GM19324 (cell line): ENCODE results near the gene LDAH.

ENCODE experiments used
- ATAC-seq: cut with Tn5 transposase; IDR thresholded peaks from one replicate; pipeline ENCODE4 v1.9.1; 2021; ENCODE audit warnings: mild to moderate bottlenecking, moderate library complexity; ENCODE audit not compliant: unreplicated experiment, low FRiP score

LDAH gene

DNA sequence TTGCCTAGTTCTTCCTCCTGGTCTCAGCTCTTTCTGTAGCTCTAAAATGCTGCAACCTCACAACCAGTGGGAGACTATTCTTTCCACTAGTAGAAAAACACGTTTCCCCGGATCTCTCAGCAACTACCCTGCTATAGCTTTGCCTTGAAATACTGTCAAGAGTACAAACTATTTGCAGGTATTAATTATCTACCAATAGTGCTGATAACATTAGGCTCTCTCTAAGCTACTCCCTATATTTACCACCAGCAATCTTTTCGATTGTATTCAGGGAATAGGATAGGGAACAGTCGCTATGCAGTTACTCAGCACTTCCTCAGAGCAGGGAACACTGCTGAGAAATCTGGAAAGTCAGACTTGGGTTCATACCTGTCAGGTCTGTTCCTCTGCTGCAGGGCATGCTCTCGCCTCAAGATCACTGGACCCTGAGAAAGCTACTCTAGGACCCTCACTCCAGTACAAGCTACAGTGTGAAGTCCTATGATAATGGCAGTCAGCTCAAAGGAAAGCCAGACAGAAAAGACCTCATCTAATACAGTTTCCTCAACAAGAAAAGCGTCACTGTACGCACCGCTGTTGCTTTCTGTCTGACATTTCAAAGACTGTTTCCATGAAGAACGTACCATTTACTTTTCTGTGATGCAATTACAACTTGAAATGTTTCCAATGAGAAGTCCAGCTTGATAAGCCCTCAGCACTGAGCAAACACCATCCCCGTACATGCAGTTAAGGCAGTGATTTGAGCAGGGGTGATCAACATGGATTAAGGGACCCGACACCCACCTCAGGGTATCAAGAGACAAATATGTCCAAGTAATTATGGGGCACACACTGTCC is 133.3 kb downstream of the LDAH start:
- ATAC-seq = no peak

DNA sequence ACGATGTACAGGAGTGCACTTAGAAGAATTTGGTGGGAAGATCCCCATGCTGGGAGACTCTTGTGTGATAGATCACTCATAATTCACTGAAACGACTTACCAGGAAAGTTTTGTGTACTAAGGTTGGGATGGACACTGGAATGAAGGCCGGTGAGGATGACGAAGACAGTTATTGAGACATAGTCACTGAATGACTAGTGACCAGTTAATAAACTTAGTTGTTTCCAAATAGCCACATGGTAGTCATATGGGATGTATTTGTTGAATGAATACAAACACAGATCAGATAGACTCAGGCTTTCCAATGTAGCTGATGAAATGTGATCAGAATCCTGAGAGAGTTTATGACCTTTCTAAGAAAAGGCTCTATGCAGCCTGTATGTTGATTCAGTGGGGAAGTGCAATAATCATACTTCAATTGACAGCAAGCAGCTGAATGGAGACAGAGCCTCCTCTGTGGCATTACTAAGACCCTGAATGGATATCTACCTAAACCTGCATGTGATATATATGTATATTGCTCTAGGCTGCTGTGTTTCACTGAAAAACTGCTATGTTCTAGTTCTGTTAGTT is 135.6 kb downstream of the LDAH start:
- no peak for ATAC-seq

DNA sequence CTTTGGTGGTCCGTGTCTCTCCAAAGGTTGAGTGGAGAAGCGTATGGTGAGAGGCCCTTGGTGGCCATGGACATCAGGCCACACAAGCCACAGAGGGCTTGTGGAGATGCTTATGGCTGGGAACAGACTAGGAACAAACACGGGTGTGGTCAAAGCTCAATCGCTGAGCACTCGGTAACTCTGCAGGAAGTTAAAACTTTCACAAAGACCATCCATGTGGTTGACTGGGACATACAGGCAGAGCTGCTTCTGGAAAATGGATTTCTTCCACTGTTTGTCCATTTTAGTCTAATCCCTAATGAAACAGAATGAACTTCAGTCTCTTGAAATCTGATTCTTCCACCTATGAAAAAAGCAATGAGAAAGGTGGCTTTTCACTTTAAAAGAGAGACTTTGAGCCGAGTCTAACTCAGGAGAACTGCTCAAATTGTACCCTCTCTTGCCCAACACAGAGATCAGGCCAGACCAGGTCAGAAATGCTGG is 138.3 kb downstream of the LDAH start:
- ATAC-seq = no peak

DNA sequence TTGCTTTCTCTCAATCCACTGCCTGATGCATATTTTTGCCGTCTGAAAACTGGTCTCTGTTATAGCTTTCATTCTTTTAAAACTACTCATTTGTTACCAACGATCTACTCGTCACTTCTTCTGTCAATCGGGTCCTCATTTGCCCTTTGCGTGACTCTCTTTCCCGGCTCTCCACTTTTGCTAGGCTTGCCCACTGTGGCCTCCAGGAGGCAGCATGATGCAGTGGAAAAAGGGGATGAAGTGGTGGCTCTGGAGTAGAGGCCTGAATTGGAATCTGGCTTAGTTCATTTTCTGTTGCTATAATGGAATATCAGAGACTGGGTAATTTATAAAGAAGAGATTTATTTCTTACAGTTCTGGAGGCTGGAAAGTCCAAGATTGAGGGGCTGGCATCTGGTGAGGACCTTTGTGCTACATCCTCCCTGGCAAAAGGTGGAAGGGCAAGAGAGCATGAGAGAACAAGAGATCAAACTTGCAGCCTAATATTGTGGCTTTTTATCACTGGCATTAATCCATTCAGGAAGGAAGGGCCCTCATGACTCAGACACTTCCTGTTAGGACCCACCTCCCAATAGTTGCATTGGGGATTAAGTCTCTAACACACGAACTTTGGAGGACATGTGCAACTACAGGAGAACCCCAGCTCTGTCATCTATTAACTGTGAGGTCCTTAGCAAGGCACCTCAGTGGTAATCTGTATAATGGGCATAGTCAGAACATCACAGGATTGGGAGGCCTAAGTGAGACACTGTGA is 140.6 kb downstream of the LDAH start:
- ATAC-seq = no peak

DNA sequence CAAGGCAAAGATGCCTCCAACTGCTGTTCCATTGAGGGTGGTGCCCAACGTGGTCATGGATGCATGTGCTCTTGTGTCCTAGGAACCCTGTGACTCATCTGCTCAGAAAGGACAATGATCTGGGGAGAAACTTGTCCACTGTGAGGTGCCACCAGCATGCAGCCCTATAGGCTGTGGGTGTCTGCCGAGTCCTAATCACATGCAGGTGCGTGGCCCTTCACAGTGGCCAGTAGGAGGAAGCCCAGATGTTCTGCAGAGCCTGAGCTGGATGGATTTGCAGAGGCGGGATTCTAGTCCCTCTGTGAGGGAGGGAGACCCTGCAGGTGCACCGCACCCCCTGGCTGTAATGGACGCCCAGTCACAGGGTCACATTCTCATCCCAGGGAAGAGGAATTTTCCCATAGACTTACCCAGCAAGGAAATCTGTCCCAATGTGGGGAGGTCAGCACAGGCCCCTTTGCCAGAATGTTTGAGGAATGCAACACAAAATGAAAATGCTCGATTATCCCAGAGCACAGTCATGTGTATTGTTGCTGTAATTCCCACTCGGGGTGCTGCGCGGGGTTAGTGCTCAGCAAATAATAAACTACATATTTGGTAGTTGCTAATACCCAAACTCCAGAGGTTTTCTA is 142.0 kb downstream of the LDAH start:
- no peak for ATAC-seq

DNA sequence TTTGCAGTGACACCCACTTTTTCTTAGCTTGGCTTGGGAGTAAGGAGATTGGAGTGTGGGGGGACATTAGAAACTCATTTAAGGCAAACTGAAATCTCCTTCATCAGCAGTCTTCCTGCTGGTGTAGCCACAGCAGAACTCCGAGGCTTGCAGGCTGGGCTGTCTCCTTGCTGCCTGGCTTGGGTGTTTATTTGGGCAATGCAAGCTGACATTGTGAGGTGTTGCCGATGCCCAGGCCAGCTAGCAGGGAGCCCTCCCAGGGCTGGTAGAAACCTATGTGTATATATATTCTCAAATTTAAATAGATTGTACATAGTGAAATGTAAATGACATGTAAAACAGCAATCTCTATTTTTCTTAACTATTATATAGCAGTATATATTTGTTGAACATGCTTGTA is 144.1 kb downstream of the LDAH start:
- ATAC-seq = no peak

DNA sequence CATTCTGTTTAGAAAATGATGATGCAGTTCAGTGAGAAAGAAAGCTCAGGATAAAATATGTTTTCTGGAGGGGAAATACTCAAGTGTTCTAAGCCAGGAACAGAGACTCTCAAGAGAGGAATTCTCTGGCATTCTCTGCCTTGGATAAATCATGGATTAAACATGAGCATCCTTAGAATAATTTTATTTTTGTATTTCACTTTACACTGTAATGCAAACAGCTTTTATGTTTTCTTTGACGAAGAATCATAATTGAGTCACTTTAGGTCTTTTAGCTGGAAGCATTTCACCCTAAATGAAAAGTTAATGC is 144.9 kb downstream of the LDAH start:
- ATAC-seq = no peak

DNA sequence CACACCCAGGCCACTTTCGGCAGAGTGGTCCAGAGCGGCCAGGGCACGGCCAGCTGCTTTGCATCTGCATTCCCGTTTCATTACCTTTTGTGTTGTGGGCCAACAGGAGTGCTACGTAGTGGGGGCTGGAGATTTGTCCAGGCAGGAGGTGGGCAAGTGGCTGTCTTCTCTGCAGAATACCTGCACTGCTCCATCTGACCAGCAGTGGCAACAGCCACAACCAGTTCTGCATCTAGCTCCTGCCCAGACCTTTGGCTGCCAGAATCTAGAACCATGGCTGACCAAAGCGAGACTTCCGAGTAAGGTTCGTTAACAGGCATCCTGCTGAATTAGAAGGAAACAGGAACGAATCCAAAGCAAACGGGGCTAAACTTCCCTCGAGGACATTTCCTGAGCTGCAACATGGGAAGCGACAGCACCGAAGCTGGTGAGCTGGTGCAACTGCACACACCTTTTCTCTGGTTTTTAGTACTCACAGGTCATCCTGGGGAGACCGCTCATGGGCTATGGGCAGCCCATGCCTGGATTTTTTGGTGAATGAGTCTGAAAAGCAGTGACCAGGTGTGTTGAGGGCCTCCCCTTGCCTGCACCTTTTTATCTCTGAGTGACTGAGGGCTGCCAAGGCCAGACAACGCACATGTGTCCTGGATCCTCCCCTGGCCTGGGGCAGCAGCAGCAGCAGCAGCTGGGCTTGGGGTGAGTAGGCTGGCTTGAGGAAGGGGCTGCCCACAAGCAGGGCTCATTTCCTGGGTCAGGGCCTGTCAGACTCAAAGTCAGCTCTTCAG is 145.4 kb downstream of the LDAH start:
- ATAC-seq = peak; percentile 33

DNA sequence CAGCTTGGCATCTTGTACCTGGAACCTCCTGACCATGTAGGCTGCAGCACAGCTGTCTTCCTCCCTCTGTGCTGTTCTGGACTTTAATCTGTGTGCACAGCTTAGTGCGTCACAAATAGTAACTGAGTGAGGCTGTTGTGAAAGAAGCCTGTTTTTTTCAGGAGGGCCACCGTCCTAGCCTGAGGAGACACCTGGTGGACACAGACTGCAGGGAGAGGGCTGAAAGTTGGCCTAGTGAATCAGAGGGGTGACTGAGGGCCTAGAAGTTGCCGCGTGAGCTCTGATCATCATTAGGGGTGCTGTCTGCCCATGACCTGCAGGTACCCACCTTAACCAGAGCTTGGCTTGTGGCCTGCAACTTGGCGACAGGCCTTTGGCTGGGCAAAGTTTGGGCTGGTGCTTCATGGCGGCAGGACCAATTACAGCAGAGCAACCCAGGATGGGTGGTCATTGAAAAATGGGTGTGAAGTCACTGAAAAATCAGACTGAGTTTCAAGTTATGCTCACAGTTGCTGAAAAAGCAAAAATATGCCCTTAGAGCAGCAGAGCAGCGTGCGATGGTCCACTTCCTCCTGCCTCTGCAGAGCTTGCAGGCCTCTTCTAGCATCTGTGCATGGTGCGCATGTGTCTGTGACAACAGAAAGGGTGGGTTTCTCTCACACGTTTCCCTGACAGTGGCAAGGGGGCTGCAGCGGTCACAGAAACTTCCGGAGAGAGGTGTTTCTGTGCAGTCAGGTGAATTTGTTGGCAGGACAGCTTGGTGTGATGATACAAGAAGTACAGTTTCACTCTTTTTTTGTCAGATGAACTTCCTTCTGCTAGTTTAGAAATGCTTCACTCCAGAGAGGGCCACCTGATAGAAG is 146.3 kb downstream of the LDAH start:
- peak; percentile 40 for ATAC-seq

DNA sequence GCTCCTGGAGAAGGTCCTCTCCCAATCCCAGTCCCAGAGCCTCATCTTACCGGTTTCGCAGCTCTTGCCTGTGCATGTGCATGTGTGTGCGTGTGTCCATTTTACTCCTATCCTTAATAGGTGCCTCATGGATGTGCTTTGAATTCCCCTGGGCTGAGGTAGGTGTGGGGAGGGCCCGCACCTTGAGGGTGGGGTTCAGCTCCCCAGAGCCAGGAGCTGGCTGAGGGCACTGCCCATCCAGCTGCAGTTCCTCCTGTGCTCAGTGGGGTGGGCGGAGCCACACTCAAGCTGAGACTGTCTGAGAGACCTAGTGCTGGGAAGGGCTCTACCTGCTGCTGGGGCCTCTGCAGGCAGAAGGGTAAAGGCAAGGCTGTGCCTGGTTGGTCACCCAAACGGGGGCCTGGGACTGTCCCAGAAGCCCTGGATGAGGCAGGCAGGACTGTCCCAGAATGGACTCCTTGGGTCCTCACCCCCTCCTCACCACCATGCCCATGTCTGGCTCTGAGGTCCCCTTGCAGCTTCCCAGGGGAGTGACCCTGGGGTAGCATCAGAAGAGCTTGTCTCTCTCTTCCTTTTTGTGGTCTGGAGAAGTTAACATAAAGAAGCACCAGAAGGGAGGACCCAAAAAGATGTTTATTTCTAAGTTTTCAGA is 147.1 kb downstream of the LDAH start:
- peak; percentile 76 for ATAC-seq

DNA sequence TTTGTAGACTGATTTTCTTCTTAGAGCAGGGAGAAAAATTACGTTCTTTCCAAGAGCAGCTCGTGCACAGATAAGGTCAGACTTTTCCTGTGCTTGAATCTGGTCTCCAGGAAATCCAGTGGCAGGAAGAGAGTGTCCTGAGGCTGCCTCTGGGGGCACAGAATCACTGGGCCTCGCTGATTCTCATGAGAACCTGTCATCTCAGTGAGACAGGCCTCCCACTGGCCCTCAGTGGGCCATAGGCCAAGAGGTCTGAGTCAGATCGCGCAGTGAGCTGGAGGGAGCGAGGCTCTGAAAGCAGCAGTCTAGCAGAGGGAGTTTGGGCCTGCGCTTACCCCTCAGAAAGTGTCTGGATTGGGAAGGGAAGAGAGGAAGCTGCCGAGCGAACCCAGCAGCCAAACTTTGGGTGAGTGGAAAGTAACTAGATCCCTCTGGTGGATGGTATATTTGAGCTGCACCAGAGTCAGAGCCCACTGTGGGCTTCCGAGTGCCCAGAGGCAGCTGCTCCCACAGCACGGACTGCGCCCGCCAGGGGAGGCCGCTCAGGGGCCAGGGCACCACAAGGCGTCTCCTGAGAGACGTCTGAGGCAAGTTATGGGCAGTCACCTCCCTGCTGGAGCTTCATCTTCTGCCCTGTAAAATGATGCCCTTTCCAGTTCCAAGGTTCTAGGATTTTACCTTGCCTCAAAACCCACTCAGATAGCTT is 147.8 kb downstream of the LDAH start:
- ATAC-seq = no peak

DNA sequence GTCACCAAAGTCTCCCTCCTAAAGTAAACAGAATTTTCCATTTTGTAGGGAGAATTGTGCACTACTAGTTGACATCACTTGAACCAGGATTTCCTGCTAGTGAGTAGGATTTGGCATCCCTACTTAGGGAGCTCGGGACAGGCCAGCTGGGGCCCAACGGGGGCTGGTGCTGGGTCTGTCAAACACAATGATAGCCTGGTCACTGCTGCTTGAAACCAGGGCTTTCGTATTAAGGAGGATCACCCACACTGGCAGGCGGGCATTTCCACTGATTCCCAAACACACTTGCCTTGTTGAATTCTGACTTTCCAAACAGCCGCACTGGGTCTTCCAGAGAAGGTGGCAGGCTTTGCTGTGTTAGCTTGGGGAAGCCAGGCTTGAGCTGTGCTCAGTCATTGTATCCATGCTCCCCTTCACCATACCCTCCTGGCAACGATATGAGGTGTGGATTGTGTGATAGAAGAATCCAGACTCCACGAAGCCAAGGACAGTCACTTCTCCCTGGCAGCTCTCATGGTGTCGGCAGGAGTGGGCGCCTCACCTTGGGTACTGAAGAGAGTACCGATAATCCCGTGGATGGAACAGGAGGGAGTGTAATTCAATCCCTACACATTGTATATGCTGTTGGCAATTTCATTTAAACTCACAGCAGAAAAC is 148.5 kb downstream of the LDAH start:
- ATAC-seq = no peak

DNA sequence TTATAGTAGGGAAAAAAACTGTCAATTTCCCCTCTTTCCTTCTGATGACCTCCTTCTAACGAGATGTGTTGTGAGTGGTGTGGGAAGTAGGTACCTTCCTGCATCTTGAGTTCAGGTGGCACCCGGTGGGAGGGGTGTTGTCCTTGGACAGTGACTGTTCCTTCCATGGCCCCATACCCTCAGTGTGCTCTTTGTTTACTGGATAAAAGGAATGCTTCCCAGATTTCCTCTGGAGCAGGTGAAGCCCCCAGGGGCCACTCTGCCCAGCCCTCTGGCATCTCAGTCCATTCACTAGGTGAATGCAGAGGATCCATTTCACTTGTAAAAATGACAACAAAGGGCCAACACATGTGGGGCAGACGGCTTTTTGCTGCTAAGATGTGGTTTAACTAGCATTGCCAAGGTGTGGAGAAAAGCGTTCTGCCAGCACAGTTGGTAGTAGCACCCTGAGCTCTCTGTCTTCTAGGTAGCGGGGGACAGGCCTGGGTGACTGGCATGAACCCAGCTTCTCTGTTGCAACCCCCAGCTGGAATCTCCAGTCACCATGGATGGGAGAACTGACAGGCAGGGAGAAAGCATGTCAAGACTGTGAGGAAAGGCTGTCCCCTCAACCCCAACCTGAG is 149.1 kb downstream of the LDAH start:
- no peak for ATAC-seq

DNA sequence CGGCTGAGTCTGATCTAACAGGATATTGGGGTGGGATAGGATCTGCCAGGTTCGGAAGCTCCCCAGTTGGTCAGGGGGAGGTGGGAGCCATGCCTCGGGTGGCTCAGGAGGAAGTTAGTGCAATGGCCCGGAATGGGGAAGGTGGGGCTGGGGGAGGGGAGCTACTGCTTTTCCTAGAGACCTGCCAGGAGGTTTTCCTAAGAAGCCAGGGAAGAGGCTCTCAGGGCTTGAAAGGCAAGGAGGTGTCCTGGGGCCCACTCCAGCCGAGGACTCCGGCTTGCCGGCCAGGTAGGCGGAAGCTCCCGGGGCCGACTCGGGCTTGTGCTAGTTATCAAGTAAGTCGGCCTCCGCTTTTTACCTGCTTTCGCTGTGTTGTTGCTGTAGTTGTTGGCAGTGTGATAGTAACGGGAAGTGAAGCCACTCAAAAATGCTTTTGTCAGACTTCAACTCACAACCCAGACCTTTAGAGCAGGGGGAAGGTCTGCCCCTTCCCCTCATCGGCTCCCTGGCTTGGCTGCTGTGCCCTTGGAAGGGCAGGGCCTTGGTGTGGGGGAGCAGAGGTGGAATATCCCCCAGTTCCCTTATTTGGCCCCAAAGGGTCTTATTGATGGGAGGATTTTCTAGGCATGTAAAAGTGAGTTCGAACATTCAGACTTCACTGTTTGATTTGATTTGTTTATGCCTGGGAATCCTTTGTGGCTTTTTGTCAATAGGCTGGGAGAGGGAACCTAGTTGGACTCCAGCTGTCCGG is 150.5 kb downstream of the LDAH start:
- ATAC-seq = no peak

DNA sequence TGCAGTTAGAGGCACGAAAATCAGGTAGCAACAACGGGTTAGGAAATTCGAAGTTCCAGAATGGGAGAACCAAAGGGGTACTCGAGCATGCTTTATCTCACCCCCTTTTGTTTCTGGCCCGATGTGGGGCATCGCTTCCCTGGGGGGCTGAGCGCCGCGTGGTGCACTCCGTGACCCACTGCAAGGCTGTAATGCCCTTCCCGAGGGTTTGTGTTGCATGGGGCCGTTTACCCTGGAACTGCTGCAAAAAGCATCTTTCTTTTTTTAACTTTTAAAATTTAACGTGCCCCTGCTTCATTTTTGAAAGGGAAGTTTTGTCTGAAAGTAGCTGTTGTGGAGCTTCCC is 151.2 kb downstream of the LDAH start:
- ATAC-seq = no peak

DNA sequence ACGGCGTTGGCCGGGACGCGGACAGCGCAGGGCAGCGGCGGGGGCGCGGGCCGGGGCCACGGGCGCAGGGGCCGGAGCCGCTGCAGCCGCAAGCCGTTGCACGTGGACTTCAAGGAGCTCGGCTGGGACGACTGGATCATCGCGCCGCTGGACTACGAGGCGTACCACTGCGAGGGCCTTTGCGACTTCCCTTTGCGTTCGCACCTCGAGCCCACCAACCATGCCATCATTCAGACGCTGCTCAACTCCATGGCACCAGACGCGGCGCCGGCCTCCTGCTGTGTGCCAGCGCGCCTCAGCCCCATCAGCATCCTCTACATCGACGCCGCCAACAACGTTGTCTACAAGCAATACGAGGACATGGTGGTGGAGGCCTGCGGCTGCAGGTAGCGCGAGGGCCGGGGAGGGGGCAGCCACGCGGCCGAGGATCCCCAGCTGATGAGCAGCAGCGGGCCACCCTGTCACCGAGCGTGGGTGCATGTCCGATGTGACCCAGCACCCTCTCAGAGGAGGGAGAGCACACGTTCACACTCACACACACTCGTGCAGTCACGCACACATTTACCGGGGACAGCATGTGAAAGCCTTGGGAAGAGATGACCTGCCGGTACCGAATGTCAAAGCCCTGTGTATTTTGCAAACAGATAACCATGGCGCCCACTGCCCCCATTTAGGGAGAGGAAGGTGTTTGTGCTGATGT is 151.7 kb downstream of the LDAH start:
- ATAC-seq = no peak
